ENCODE data around the gene DHRS11.

The DHRS11 gene

GRCh38 chr17:36611345-36612072 is 19.8 kb downstream of the DHRS11 start:
- no peak overlapping the region for H3K4me3 ChIP-seq
- H3K27ac ChIP-seq, result no peak overlapping the region

- no peak overlapping the region for H3K27ac ChIP-seq
These were observed 20.6 kb downstream of the DHRS11 start for GRCh38 chr17:36612323-36612722.

GRCh38 chr17:36613155-36613554 is 21.5 kb downstream of the DHRS11 start:
- Histone ChIP-seq H3K4me3 (no peak overlapping the region), H3K27ac (no peak overlapping the region)

More at GRCh38 chr17:36612323-36612722, 20.6 kb downstream of the DHRS11 start:
- no peak overlapping the region for H3K4me3 ChIP-seq

- Histone ChIP-seq H3K27ac (no peak overlapping the region), H3K4me3 (no peak overlapping the region)
These were observed 22.4 kb downstream of the DHRS11 start for GRCh38 chr17:36614081-36614480.

GRCh38 chr17:36614933-36615332 is 23.3 kb downstream of the DHRS11 start:
- Histone ChIP-seq H3K4me3 (no peak overlapping the region), H3K27ac (no peak overlapping the region)

GRCh38 chr17:36616061-36617029 is 24.7 kb downstream of the DHRS11 start:
- Histone ChIP-seq H3K27ac (no peak overlapping the region), H3K4me3 (no peak overlapping the region)

GRCh38 chr17:36617773-36618172 is 26.1 kb downstream of the DHRS11 start:
- Histone ChIP-seq H3K27ac (no peak overlapping the region), H3K4me3 (no peak overlapping the region)

- no peak overlapping the region for H3K27ac ChIP-seq
- no peak overlapping the region for H3K4me3 ChIP-seq
These were observed 31.6 kb downstream of the DHRS11 start for GRCh38 chr17:36623281-36623680.

- H3K4me3 ChIP-seq, result no peak overlapping the region
These were observed 33.5 kb downstream of the DHRS11 start for GRCh38 chr17:36625188-36625587.

GRCh38 chr17:36627101-36627500 is 35.4 kb downstream of the DHRS11 start:
- no peak overlapping the region for H3K4me3 ChIP-seq
- no peak overlapping the region for H3K27ac ChIP-seq

More at GRCh38 chr17:36625188-36625587, 33.5 kb downstream of the DHRS11 start:
- no peak overlapping the region for H3K27ac ChIP-seq

GRCh38 chr17:36628576-36628975 is 36.9 kb downstream of the DHRS11 start:
- Histone ChIP-seq H3K4me3 (no peak overlapping the region), H3K27ac (no peak overlapping the region)

GRCh38 chr17:36629252-36629847 is 37.7 kb downstream of the DHRS11 start:
- Histone ChIP-seq H3K27ac (no peak overlapping the region), H3K4me3 (no peak overlapping the region)

- H3K27ac ChIP-seq, result no peak overlapping the region
- no peak overlapping the region for H3K4me3 ChIP-seq
These were observed 38.4 kb downstream of the DHRS11 start for GRCh38 chr17:36629970-36630502.

GRCh38 chr17:36631022-36631421 is 39.3 kb downstream of the DHRS11 start:
- Histone ChIP-seq H3K4me3 (no peak overlapping the region), H3K27ac (no peak overlapping the region)

- no peak overlapping the region for H3K4me3 ChIP-seq
- no peak overlapping the region for H3K27ac ChIP-seq
These were observed 41.5 kb downstream of the DHRS11 start for GRCh38 chr17:36632916-36633771.

- no peak overlapping the region for H3K4me3 ChIP-seq
- H3K27ac ChIP-seq, result no peak overlapping the region
These were observed 48.7 kb downstream of the DHRS11 start for GRCh38 chr17:36640346-36640745.

GRCh38 chr17:36640836-36641235 is 49.2 kb downstream of the DHRS11 start:
- no peak overlapping the region for H3K27ac ChIP-seq
- no peak overlapping the region for H3K4me3 ChIP-seq

GRCh38 chr17:36641331-36641876 is 49.7 kb downstream of the DHRS11 start:
- H3K4me3 ChIP-seq, result peak overlapping the region in 5 of 7 experiments; percentile 5 to 31 (median 18)
- H3K27ac ChIP-seq, result no peak overlapping the region
